Left colon (tissue), 2 donors: ENCODE measurements around the gene CUTC. TPM values are rescaled to one million over a fixed set of nuclear protein-coding genes. Genes with fewer than 3 reads are reported as not detected.

Experiments used
- ATAC-seq: fragments of 200-7000 bp; cut with Tn5 transposase; one replicate; pipeline ENCODE4 v1.9.1; 2020; ENCODE audit warnings: mild to moderate bottlenecking, moderate library complexity
- DNase-seq, 2 donors: peaks; one replicate each; pipeline ENCODE4 v3.0.0-alpha.2; 2020
- intact Hi-C, 2 donors: fragments of 100-400 bp; cut with DNase I in 1 of 2; cut with micrococcal nuclease in 1 of 2; formaldehyde crosslinking; loops; one replicate each; pipeline versions ENCODE4 v1.11.2 to v1.14.0; 2022; cut with DNase I, micrococcal nuclease
- total RNA-seq, 2 donors: library from RNA; stranded (reverse); fragmentation: NEBNext Ultra II Directional; extraction: Animal tissue kit (Norgen Biotek cat#: 25700); gene quantifications; one replicate each; pipeline ENCODE4 v1.2.1, GENCODE V29; 2021
- donor health status: DM: no; HTN: no; CAD: no.
- donor health status: DM: yes; HTN: yes; CAD: no.

The CUTC gene
- total RNA-seq, 2 donors from 2014 or later, result 10.1 to 13.7 TPM

DNA sequence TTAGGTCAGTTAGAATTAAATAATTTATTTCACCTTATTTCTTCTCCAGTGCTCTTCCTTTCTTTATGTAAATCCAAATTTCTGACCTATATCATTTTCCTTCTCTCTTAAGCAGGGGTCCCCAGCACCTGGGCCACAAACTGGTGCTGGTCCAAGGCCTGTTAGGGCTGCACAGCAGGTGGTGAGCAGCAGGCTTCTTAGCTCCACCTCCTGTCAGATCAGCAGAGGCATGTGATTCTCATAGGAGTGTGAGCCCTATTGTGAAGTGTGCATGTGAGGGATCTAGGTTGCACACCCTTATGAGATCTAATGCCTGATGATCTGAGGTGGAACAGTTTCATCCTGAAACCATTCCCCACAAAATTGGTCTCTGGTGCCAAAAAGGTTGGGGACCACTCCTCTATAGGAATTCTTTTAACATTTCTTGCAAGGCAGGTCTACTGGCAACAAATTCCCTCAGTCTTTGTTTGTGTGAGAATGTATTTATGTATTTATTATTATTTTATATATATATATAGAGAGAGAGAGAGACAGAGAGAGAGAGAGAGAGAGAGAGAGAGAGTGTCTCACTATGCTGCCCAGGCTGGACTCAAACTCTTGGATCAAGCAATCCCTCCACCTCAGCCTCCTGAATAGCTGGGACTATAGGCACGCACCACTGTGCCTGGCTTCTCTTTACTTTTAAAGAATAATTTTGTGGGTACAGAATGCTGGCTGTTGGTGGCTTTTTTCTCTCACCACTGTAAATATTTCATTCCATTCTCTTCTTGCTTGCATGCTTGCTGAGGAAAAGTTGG is 46.1 kb downstream of the CUTC start:
- no peak for ATAC-seq
- DNase-seq, result no peak
- intact Hi-C loops, result no loop called here

DNA sequence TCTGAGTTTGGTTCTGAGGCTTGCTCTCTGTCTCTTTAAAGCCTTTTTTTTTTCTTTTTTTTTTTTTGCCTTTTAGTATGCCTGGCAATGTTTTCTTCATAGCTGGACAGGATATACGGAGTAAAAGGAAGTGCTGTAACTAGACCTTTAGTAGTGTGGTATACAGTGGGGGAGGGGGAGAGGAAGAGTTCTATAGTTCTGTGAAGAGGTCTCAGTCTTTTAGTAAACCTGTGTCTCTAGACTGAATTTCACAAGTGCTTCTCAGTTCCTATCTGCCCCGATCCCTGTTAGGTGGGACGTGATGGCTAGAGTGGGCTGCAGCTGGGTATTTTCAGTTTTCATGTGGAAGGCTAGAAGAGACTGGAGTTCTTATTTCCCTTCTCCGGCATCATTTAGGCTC is 47.3 kb downstream of the CUTC start:
- DNase-seq (no peak), ATAC-seq (peak; percentile 45)
- intact Hi-C loops, result no loop called here

DNA sequence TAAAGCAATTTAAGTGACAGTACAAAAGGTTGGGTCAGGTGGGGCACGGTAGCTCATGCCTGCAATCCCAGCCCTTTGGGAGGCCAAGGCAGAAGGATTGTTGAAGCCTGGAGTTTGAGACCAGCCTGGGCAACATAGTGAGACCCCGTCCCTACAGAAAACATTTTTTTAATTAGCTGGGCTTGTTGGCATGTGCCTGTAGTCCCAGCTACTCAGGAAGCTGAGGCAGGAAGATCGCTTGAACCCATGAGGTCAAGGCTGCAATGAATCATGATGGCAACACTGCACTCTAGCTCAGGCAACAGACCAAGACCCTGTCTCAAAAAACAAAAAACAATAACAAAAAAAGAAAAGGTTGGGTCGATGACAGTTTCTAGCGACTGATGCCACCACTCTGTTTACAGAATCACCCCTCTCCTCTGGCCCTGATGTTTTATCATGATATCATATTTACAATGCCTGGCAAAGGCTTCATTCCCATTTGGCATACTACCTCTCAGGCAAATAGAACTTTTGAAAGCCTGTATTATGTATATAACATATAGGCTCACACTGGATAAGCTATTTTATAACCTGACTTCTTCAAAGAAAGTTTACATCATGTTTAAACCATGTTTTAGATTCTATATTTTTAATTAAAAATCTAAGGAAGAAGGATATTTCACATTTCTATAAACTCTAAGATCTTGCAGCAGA is 49.8 kb downstream of the CUTC start:
- no peak for ATAC-seq
- no peak for DNase-seq
- intact Hi-C loops, result no loop called here

DNA sequence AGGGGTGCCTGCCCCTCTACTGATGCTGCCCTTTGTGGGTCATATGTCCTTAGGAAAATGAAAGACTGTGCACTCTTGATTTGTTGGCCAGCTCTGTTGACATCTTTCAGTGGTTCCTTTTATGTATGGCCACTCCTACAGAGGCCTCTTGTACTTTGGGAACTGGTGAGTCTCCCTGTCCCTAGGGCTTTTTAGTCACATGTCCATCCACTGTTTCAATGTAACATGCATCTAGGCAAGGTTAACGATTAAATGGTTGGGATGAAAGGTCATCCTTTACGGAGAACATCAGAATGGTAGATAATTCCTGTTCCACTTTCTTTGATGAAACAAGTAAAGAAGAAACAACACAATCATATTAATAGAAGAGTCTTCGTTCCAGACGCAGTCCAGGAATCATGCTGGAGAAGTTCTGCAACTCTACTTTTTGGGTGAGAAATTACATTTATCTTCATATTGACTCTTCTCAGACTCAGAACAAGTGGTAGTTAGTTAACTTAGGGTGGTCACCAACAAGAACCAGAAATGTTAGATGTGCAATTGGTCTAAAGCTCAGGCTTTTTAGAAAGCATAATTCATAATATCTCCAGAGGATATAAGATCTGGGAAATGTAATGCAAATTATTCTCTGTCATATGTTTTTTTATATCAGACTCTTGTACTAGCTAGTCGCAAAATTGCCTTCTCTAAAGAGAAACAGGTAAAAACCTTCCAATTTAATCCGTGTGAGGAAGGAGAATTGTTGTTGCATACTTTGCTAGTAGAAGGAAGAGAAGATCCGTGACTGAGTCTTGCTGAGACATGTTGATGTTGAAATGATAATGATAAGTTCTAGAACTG is 50.6 kb downstream of the CUTC start, which contains the start of gene ABCC2:
Gene ABCC2 (plus strand): TSS at position 194 of the 840 bp plus-strand sequence. CDS start 205 bp downstream, at position 399.
- peak; percentile 93 for ATAC-seq
- DNase-seq, result no peak
- intact Hi-C loops, result no loop called here

DNA sequence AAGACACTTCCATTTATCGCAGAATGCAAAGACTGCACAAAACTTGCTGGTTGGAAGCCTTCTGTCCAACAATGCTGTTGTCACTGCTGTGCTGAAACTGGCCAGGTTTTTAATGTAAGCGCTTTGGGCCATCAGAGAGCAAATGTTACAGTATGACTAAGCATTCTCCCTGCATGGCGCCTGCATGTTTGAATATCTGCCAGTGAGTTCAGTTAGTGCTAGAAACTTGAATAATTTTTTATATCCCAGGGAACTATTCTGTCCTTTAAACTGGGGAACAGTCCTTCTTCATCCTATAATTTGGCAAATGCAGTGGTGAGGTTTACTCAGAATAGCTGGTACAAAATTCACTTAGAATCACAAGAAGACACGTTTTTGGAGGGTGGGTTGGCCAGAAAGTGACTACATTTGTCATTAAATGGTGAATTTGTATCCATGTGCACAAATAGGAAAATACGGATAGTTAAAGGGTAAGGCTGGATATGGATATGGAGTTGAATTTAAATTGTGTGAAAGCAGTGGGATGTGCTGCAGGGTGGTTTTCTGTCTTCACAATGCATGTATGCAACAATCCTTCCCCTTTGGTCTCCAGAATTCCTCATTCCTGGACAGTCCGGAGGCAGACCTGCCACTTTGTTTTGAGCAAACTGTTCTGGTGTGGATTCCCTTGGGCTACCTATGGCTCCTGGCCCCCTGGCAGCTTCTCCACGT is 52.1 kb downstream of the CUTC start:
- ATAC-seq (no peak), DNase-seq (no peak)
- intact Hi-C loops, result no loop called here

DNA sequence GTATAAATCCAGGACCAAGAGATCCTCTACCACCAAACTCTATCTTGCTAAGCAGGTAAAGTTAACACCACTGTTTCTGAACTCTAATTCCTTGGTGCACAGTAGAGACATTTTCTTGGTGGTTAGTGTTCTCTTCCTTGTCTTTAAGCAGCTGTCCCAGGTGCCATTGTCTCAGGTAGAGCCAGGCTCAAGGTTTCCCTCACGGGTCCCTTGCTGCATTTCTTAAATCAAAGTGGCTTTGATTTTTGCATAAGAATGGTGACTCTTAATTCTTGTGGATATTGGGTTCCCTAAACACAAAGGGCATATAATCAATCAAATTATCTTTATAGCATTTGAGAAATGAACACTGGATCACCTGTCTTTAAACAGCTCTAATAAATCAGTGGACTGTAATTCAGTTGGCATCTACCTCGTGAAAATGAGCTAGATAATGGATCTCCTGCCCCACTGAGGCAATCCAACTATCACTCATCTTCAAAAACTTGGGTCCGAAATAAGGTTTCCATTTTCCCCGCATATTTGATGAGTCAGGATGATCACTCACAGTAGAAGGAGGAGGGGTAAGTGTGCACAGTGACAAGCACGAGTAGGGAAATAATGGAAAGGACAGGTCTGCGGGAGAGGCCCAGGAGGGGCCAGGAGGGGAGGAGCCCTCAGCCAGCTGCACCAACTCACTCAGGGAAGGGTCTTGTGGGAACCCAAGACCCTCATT is 52.9 kb downstream of the CUTC start:
- ATAC-seq, result no peak
- intact Hi-C loops, result no loop called here
- DNase-seq, result no peak

DNA sequence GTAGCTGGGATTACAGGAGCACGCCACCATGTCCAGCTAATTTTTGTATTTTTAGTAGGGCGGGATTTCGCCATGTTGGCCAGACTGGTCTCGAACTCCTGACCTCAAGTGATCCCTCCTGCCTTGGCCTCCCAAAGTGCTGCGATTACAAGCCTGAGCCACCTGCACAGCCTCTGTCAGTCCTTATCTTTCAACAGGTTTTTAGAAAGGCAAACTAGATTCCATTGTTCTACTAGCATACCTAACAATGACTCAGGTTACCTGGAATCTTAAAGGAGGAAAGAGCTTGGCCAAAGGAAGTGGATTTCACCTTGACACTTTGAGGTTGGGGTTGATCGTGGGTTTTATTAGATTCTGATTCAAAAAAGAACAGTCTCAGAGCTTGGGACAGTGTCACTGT is 53.6 kb downstream of the CUTC start:
- intact Hi-C loops, result no loop called here
- DNase-seq (no peak), ATAC-seq (no peak)

DNA sequence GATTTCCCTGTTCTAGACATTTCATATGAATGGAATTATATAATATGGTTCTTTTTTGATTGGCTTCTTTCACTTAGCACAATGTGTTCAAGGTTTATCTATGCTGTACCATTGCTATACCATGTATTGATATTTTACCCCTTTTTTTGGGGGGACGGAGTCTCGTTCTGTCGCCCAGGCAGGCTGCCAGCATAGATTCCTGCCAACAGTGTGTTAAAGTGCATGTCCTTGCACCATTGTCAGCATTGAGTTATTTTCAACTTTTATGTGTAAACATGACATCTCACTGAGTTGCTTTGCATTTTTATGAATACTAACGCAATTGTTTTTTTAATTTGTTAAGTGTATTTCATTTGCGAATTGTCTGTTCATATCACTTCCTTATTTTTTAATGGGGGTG is 55.3 kb downstream of the CUTC start:
- no peak for ATAC-seq
- DNase-seq, result no peak
- intact Hi-C loops, result no loop called here

DNA sequence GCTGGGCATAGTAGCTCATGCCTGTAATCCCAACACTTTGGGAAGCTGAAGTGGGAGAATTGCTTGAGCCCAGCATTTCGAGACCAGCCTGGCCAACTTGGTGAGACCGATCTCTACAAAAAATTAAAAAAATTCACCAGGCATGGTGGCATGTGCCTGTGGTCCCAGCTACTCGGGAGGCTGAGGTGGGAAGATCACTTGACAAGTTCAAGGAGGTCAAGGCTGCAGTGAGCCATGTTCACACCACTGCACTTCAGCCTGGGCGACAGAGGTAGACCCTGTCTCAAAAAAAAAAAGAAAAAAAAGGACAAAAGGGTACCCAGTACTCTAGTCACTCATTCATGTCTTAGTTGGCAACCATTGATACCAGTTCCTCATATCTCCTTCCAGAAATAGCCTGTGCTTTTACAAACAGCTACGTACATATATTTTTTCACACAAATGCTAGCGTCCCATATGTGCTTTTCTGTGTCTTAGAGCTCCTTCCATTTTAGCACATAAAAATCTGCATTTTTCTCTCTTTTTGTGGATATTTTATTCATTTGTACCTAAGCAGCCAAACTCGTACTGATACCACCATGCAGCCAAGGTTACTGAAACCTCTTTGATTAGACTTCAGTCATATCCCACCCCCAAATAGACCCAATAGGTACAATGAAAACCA is 55.9 kb downstream of the CUTC start:
- no peak for ATAC-seq
- DNase-seq, result no peak
- intact Hi-C loops, result no loop called here

DNA sequence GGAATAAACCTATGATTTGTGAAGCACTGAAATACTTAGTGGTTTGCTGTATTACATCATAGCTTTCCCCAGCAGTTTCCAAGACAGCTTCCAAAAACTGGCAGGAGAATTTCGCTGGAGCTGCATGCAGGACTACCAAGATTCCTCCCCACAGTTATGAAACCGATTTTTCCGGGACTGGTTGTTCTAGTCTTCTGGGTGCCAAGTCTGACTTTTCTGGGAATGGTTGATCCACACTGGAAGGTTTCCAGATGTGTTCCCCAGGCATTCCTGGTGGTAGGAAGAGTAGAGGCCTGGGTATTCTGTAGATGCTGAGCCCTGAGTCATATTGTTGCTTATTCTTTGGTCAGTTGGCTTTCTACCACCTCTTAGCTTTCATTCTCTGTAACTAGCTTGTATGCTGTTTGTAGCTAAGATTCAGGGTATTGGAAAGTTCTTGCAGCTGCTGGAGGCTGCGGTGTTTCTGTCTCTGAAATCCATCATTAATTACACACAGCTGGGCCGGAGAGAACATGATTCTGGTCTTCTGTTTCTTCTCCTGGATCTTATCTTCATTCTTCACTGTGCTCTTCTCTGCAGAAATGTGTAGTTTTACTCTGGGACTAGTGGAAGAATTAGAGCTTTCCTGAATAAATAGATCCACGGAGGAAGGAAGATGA is 56.7 kb downstream of the CUTC start:
- intact Hi-C loops, result no loop called here
- DNase-seq (peak in 1 of 2 donors; percentile 47), ATAC-seq (no peak)

DNA sequence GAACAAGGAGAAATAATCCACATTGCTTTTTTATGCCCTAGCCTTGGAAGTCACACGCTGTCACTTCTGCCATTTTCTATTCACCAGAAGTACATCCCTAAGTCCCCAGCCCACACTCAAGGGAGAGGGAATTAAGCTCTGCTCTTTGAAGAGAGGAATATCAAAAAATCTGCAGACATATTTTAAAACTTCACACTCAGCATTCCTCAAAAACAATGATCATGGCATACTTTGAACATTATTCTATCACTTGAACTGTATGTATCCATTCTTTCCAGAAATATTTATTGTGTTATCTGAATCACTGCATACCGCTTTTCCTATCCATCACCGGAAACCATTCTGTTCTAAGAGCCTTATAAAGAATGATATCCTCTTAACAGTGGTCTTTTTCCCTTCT is 59.8 kb downstream of the CUTC start:
- intact Hi-C loops, result no loop called here
- DNase-seq (no peak), ATAC-seq (no peak)

DNA sequence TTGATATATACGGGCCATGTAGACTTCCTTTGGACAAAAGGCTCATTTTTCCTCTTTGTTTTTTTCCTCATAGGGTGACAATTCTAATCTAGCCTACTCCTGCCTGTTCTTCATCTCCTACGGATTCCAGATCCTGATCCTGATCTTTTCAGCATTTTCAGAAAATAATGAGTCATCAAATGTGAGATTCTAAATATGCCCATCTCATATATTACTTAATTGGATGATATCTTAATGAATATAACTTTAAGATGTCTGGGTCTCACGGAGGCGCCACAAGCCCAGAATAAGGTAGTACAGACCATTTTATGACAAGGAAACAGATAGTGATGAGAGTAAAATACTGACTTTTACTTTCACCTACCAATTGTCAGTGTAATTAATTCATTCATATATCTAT is 61.8 kb downstream of the CUTC start:
- DNase-seq (no peak), ATAC-seq (no peak)
- intact Hi-C loops, result no loop called here

DNA sequence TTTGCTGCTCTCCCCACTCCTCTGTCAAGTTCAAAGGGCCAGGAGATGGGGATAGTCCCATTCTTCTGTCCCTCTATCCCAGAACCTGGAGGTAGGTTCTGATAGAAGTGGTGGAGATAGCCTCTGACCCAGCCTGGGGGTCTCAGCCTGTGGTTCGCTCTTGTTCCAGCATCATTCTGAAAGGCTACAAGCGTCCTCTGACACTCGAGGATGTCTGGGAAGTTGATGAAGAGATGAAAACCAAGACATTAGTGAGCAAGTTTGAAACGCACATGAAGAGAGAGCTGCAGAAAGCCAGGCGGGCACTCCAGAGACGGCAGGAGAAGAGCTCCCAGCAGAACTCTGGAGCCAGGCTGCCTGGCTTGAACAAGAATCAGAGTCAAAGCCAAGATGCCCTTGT is 64.9 kb downstream of the CUTC start:
- DNase-seq, result no peak
- ATAC-seq, result no peak
- intact Hi-C loops, result no loop called here

DNA sequence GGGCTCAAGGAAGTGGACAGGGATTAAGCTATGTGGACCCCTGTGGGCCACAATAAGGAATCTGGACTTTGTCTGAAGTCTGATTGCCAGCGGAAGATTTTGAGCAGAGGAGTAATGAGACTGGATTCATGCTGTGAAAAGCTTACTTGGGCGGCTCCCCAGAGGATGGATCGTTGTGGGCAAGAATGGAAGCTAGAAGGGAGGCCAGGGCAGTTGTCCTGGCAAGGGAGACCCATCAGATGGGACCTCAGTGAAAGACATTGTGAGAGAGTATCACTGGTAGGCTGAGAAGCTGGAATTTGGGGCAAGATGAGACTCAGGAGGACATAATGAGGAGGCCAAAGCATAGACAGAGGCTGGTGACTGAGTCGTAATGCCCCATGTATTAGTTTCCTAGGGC is 66.0 kb downstream of the CUTC start:
- DNase-seq (no peak), ATAC-seq (no peak)
- intact Hi-C loops, result no loop called here

DNA sequence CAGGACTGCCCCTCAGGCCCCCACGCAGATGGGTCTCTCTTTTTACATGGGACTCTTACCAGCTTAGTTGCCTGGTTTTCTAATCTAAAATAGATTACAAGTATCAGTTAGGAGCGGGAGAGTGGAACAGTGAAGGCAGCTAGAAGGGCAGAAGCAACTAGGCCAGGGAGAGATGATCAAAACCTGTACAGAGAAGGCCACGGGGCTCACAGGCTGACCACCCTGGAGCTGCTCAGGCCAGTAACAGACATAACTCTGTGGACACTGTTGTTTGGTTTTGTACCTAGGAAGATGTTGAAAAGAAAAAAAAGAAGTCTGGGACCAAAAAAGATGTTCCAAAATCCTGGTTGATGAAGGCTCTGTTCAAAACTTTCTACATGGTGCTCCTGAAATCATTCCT is 66.9 kb downstream of the CUTC start:
- DNase-seq (no peak), ATAC-seq (no peak)
- intact Hi-C loops, result no loop called here

DNA sequence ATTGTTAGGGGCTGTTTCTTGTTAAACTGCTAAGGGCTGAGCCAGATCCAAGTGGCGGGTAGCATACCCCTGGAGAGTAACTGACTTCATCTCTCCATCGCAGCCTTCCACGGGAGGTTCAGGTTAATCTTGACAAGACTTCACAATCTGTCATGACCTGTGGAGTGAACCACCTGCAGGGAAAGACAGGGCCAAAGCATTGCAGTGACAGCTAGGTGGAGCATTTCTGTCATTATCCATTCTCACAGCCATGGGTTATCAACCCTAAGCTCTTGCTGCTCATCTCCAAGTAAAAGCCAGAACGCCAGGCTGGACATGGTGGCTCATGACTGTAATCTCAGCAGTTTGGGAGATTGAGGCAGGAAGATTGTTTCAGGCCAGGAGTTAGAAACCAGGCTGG is 67.6 kb downstream of the CUTC start:
- no peak for ATAC-seq
- intact Hi-C loops, result no loop called here

DNA sequence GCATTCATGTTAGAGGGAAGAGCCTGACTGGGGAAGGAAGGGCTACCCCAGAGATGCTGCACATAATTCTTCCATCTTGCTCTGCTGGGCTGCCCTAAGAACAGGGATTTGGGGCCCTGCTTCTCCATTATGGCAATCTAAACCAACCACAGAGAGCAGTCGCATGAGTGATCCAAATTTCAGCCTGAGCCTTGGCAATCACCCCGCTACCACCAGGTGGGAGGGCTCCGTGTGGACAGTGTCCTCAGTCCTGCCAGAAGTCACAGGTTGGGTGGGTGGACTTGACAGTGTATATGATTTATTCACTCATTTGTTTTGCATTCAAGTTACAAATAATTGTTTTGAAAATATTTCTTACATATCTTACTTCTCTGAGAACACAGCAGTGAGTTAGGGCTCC is 72.4 kb downstream of the CUTC start:
- DNase-seq (no peak), ATAC-seq (no peak)
- intact Hi-C loops, result no loop called here

More for the DNA sequence above, 67.6 kb downstream of the CUTC start:
- no peak for DNase-seq
